HG03571 (cell line): ENCODE results near the gene ERVW-1.
"Not testable (repeated sequence)": the region's sequence is repeated elsewhere in the genome, so short reads cannot be mapped to it uniquely, and the experiment has no call there.

ENCODE experiments used
- ATAC-seq: cut with Tn5 transposase; IDR thresholded peaks from one replicate; pipeline ENCODE4 v1.9.1; 2021; ENCODE audit not compliant: unreplicated experiment

ERVW-1 gene

GRCh38 chr7:92473989-92474388, 3.8 kb downstream of the ERVW-1 start:
- not testable (repeated sequence) for ATAC-seq

GRCh38 chr7:92468589-92468988, 9.2 kb downstream of the ERVW-1 start:
- ATAC-seq = not testable (repeated sequence)

GRCh38 chr7:92466682-92467081, 11.1 kb downstream of the ERVW-1 start:
- ATAC-seq = no peak

- no peak for ATAC-seq
Measured at GRCh38 chr7:92464515-92464914, 13.2 kb downstream of the ERVW-1 start.

GRCh38 chr7:92462560-92462959, 15.2 kb downstream of the ERVW-1 start:
- ATAC-seq = no peak

GRCh38 chr7:92461027-92462003, 16.4 kb downstream of the ERVW-1 start:
- ATAC-seq = no peak

GRCh38 chr7:92460510-92460909, 17.2 kb downstream of the ERVW-1 start:
- ATAC-seq = no peak

- no peak for ATAC-seq
Measured at GRCh38 chr7:92460109-92460508, 17.6 kb downstream of the ERVW-1 start.

GRCh38 chr7:92456236-92456635, 21.5 kb downstream of the ERVW-1 start:
- no peak for ATAC-seq

- no peak for ATAC-seq
Measured at GRCh38 chr7:92451645-92452044, 26.1 kb downstream of the ERVW-1 start.

- ATAC-seq = peak; percentile 25
Measured at GRCh38 chr7:92448205-92448747, 29.5 kb downstream of the ERVW-1 start.

GRCh38 chr7:92447345-92448204, 30.2 kb downstream of the ERVW-1 start, which contains the start of gene GATAD1:
GATAD1 (plus strand) TSS chr7:92447482; CDS start chr7:92447730, 248 bp downstream.
- ATAC-seq = peak; percentile 96

- no peak for ATAC-seq
Measured at GRCh38 chr7:92446869-92447344, 30.8 kb downstream of the ERVW-1 start.

GRCh38 chr7:92442720-92443119, 35.0 kb downstream of the ERVW-1 start:
- not testable (repeated sequence) for ATAC-seq

- no peak for ATAC-seq
Measured at GRCh38 chr7:92437956-92438491, 39.7 kb downstream of the ERVW-1 start.

GRCh38 chr7:92436612-92437445, 40.9 kb downstream of the ERVW-1 start:
- no peak for ATAC-seq

GRCh38 chr7:92435542-92435941, 42.2 kb downstream of the ERVW-1 start:
- no peak for ATAC-seq

GRCh38 chr7:92433019-92433418, 44.7 kb downstream of the ERVW-1 start:
- ATAC-seq = no peak

GRCh38 chr7:92432299-92432946, 45.3 kb downstream of the ERVW-1 start:
- ATAC-seq = no peak
